ENCODE data around the gene CAMK1.

CAMK1 gene

GRCh38 chr3:9742560-9742959 is 27.2 kb downstream of the CAMK1 start:
- DNase-seq (ENCODE audit: low spot score): no peak

GRCh38 chr3:9739181-9739580 is 30.6 kb downstream of the CAMK1 start:
- no peak for DNase-seq (ENCODE audit: low spot score)

DNA sequence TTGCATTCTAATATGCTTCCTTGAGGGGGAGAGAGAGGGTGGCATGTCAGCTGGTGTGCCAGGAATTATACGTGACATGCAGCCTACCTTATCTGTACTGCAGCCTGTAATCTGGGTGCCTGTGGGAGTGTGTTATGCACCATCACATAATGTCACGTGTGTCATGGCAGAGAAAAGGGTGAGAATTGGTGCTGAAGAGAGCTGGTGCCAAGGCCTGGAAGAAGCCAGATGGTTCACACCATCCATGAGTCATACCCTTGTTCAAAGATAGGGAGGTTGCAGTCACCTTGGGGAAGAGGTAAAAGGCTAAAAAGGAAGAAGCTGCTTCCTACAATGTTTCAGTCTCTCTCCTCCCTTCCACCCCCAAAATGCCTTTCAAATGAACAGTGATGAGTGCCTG is 32.9 kb downstream of the CAMK1 start:
- DNase-seq (ENCODE audit: low spot score): no peak

DNA sequence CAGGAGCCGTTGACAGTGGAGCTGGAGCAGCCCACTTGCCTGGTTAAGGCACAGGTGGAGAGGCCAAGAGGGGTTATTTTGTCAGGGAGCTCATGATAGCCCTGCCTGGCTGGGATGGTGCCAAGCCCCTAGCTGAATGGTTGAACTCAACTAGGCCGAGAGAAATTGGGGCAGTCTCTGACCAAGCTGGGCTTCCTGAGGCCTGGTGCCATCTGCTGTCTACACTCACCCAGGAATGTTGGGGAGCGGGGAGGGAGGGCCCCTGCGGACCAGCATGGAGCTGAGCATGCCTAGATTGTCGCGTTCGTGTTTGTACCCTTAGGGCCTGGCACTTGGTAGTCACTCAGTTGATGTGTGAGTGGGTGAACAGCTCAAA is 37.0 kb downstream of the CAMK1 start:
- DNase-seq (ENCODE audit: low spot score): no peak

GRCh38 chr3:9732080-9732739 is 37.5 kb downstream of the CAMK1 start:
- DNase-seq (ENCODE audit: low spot score): peak; percentile 21

DNA sequence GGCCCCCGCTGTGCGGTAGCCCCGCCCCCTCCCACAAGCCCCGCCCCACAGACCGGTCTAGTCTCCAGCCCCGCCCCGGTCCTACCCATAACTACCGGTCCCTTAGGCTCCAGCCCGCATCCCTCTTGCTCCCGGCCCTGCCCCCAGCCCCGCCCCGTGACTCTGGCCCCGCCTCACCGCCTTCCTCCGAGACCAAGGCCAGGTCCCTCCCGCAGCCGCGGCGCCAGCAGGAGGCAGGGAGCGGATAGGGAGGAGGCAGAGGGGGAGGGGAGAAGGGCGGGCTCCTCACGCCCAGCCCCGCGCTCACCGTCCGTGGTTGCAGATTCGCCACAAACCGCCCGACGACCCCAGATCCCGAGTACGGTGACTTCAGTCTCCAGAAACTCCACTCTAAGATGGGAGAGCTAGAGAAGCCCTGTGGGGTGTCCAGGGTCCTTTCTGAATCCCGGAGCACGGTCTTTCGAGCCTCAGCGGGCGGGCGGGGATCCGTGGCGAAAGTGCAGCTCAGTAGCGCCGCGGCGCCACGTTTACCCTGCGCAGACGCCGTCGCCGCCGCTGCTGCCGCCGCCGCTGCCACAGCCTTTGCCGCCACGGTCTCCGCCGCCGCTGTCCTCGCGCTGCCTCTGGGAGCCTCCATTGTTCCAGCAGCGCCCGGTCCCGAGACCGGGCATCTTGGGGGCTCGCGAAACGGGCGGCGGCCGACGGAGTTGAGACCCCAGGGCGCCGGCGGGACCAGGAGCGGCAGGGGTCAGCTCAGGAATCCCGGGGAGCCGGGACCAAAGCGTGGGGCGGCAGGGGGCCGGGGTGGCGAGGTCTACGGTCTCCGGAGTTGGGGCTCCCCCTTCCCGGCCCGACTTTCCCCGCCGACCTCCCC is 38.3 kb downstream of the CAMK1 start, which contains the start of gene BRPF1:
Gene BRPF1, plus strand, starts transcription at position 530 of the 874 bp plus-strand sequence. CDS start 2,406 bp downstream, outside the sequence.
- DNase-seq (ENCODE audit: low spot score): peak; percentile 99

DNA sequence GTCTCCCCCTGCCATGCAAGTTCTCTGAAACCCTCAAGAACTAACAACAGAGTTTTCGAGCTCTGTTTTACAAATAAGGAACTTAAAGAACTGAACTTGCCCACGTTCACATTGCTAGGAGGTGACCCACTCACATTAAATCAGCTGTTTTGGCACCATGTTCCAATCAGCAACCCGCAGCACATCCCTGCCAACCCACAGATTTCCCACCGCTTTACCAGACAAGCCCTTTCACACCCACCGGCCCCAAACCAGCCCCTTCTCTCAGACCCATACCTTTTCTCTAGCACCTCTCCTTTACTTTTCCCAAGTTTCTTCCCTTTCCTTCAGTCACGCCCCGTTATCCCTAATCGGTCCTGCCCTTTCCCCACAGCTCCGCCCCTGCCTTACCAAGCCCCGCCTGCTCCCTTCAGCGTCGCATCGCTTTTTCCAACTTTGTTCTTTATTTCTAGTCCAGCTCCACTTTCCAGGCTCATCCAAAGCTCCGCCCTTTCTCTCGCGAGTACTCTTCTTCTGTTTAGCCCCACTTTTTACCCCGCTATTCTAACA is 39.0 kb downstream of the CAMK1 start:
- no peak for DNase-seq (ENCODE audit: low spot score)

DNA sequence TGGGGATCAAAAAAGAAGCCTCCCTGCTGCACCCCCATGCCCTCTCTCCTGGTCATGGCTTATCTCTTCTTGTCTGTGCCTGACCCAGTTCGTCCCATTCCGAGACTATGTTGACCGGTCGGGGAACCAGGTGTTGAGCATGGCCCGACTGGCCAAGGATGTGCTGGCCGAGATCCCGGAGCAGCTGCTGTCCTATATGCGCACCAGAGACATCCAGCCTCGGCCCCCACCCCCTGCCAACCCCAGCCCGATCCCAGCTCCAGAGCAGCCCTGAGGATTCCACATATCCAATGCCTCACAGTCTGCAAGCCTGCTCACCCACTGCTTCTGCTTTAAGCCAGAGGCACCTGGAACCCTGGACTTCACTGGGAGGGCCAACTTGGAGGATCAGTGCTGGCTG is 40.3 kb downstream of the CAMK1 start:
- DNase-seq (ENCODE audit: low spot score): no peak

DNA sequence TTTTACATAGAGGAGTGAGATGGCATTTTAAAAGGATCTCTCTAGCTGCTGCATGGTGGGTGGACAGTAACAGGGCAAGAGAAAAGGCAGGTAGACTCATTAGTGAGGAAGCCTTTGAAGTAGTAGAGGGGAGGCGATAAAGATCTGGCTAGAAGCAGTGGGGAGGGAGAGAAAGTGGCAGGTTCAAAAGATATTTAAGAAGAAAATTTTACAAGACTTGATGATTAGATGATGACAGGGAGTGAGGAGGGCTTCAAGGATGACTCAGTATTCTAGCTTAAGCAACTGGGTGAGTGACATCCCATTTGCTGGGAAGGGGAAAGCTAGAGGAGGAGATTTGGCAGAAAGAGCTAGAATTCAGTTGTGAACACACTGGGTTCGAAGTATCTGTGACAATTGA is 42.0 kb downstream of the CAMK1 start:
- no peak for DNase-seq (ENCODE audit: low spot score)

- DNase-seq (ENCODE audit: low spot score): no peak
These were observed 42.6 kb downstream of the CAMK1 start for GRCh38 chr3:9727041-9727595.

DNA sequence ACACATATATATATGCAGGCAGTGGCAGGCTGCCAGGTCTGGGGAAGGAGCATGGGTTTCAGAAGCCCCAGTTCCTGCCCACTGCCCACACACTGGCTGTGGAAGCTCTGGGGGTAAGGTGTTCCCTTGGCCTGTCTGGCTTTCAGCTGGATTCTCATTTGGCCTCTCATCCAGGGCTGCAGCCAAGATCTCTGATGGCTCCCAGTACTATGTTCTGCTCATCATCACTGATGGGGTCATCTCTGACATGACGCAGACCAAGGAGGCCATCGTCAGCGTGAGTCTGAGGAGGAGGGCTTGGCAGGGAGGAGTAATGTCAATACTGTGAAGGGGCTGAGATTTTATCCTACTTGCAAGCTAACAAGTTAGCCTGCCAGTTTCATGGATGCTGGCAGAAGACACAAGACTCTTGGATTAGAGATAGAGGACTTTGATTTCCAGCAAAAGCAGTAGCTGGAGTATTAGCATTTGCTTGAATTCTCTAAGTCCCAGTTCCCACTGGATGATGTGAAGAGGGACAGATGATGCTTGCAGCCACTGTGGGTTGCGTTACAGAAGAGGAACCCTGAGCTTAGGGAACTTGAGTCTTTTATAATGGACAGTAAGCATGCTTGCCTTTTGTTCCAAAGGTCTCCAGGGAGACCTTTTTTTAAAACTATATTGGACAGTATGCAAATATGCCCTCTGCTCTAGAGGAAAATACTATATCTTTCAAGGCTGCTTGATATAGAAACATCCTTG is 43.8 kb downstream of the CAMK1 start:
- no peak for DNase-seq (ENCODE audit: low spot score)

DNA sequence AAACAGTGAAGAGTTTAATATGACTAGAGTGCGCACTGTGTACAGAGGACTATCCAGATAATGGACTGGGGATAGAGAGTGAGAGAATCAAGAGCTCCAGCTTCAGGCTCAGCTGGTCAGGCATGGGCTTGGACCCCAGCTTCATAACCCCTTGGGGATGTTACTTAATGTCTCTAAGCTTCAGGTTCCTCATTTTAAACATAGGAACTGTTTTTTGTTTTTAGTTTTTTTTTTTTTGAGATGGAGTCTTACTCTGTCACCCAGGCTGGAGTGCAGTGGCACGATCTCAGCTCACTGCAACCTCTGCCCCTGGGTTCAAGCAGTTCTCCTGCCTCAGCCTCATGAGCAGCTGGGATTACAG is 48.1 kb downstream of the CAMK1 start:
- no peak for DNase-seq (ENCODE audit: low spot score)

GRCh38 chr3:9721015-9721699 is 48.6 kb downstream of the CAMK1 start:
- no peak for DNase-seq (ENCODE audit: low spot score)

- no peak for DNase-seq (ENCODE audit: low spot score)
These were observed 51.6 kb downstream of the CAMK1 start for GRCh38 chr3:9718118-9718517.

DNA sequence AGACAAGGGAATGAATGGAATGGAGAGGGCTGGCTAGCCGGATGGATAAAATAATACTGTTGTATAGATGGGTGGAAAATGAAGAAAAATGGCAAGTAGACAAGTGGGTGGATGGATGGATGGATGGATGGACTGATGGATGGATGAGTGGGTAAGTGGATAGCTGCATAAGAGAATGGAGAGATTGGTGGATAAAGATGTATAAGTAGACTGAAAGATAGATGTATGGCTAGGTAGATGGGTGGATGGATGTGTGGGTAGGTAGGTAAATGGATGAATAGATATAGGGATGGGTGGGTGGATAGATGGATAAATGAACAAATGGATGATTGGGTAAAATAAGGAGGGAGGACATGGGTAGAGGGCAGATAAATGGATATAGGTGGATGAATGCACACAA is 52.2 kb downstream of the CAMK1 start:
- DNase-seq (ENCODE audit: low spot score): no peak

- DNase-seq (ENCODE audit: low spot score): no peak
These were observed 52.8 kb downstream of the CAMK1 start for GRCh38 chr3:9716801-9717555.

GRCh38 chr3:9715764-9716437 is 53.8 kb downstream of the CAMK1 start:
- no peak for DNase-seq (ENCODE audit: low spot score)

- DNase-seq (ENCODE audit: low spot score): no peak
These were observed 54.6 kb downstream of the CAMK1 start for GRCh38 chr3:9715136-9715535.

GRCh38 chr3:9713142-9713541 is 56.6 kb downstream of the CAMK1 start:
- DNase-seq (ENCODE audit: low spot score): no peak

DNA sequence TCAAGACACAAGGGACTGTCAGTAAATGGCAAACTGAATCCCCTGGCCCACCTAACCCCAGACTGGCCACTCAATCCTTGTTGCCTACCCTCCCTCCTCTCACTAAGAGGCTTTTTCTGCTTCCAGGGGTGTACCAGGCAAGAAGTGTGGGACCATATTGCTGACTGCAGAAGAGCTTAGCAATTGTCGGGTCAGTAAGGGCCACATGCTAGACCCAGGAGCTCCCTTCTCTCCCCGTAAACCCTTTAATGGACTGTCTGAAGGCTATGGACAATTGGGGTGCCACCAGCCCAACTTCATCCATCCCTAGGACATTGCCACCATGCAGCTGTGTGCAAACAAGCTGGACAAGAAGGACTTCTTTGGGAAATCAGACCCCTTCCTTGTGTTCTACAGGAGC is 57.3 kb downstream of the CAMK1 start:
- DNase-seq (ENCODE audit: low spot score): no peak
